SK-N-SH (cell line): ENCODE results near the gene CHCHD3. TPM values are rescaled to one million over a fixed set of nuclear protein-coding genes. Genes with fewer than 3 reads are reported as not detected.

Source experiments
- CTCF ChIA-PET: fragments of 300-600, 350-600 bp; formaldehyde crosslinking; extraction: SDS; loops from one replicate; lab custom pipeline; 2021; lab: Yijun Ruan, JAX
- POLR2A ChIA-PET: fragments of 350-600 bp; sonication (Branson Sonifier 250); formaldehyde crosslinking; extraction: SDS; loops from one replicate; lab custom pipeline; 2020; ENCODE audit warnings: antibody characterized with exemption, inconsistent platforms; lab: Yijun Ruan, JAX
- DNase-seq: peaks from one replicate; pipeline ENCODE4 v3.0.0; 2012
- H2AFZ ChIP-seq: fragments of 200-600 bp; sonication (generic); 2 replicates; pipeline ENCODE4 v1.8.1; 2016; ENCODE audit warnings: antibody characterized with exemption, mild to moderate bottlenecking, low read depth
- H3F3A ChIP-seq: fragments of 200-600 bp; sonication (generic); replicated peaks from 2 replicates; pipeline ENCODE3; 2016; ENCODE audit warnings: antibody characterized with exemption, mild to moderate bottlenecking; ENCODE audit not compliant: insufficient read depth
- H3K27ac ChIP-seq, 2 experiments: fragments of 200-500 bp in 1 of 2; fragments of 200-600 bp in 1 of 2; sonication (Bioruptor generic) in 1 of 2; sonication (generic), shearing (Covaris generic) in 1 of 2; 2 replicates each; pipeline versions ENCODE4 v1.5.1 to v1.6.1; 2014 to 2016; ENCODE audit warnings: low read depth in 2 of 2, inconsistent platforms in 1 of 2, low read length in 1 of 2, mild to moderate bottlenecking in 1 of 2, mixed read lengths in 1 of 2
- H3K27me3 ChIP-seq: fragments of 200-600 bp; sonication (generic), shearing (Covaris generic); 2 replicates; pipeline ENCODE4 v1.6.1; 2016; ENCODE audit warnings: mixed run types; ENCODE audit not compliant: insufficient read depth
- H3K36me3 ChIP-seq, 2 experiments: fragments of 200-500 bp in 1 of 2; fragments of 200-600 bp in 1 of 2; sonication (Bioruptor generic) in 1 of 2; sonication (generic) in 1 of 2; replicated peaks in 1 of 2; 2 replicates each; pipeline versions ENCODE3 to v1.5.1; 2014 to 2016; ENCODE audit warnings: low read length in 1 of 2, mild to moderate bottlenecking in 1 of 2; ENCODE audit not compliant: insufficient read depth in 2 of 2, control insufficient read depth in 1 of 2
- H3K4me1 ChIP-seq, 2 experiments: fragments of 200-500 bp in 1 of 2; fragments of 200-600 bp in 1 of 2; sonication (Bioruptor generic) in 1 of 2; sonication (generic), shearing (Covaris generic) in 1 of 2; 2 replicates each; pipeline versions ENCODE4 v1.5.1 to v1.6.1; 2014 to 2016; ENCODE audit warnings: low read depth in 1 of 2, low read length in 1 of 2, mixed run types in 1 of 2; ENCODE audit not compliant: insufficient read depth in 2 of 2, control insufficient read depth in 1 of 2
- H3K4me2 ChIP-seq: fragments of 200-600 bp; sonication (generic), shearing (Covaris generic); 2 replicates; pipeline ENCODE4 v1.6.1; 2017; ENCODE audit warnings: mixed run types
- H3K4me3 ChIP-seq, 2 experiments: fragments of 200-500 bp in 1 of 2; fragments of 200-600 bp in 1 of 2; sonication (Bioruptor generic) in 1 of 2; sonication (generic), shearing (Covaris generic) in 1 of 2; 2 replicates each; pipeline versions ENCODE4 v1.5.1 to v1.8.1; 2014 to 2016; ENCODE audit warnings: low read depth in 2 of 2, inconsistent platforms in 1 of 2, low read length in 1 of 2, mild to moderate bottlenecking in 1 of 2, mixed read lengths in 1 of 2, moderate library complexity in 1 of 2
- H3K79me2 ChIP-seq: fragments of 200-600 bp; sonication (generic); 2 replicates; pipeline ENCODE4 v1.8.1; 2017; ENCODE audit warnings: mild to moderate bottlenecking; ENCODE audit not compliant: insufficient read depth
- H3K9ac ChIP-seq: fragments of 200-600 bp; sonication (generic); 2 replicates; pipeline ENCODE4 v1.6.1; 2017; ENCODE audit warnings: mixed run types
- H3K9me2 ChIP-seq: fragments of 200-600 bp; sonication (generic); 2 replicates; pipeline ENCODE4 v1.6.1; 2017; ENCODE audit warnings: mixed run types
- H3K9me3 ChIP-seq: fragments of 200-600 bp; sonication (generic); 2 replicates; pipeline ENCODE4 v1.6.1; 2017; ENCODE audit warnings: mixed run types, mild to moderate bottlenecking, moderate library complexity
- H4K20me1 ChIP-seq: fragments of 200-600 bp; sonication (generic); 2 replicates; pipeline ENCODE4 v1.6.1; 2017; ENCODE audit warnings: mild to moderate bottlenecking, mixed run types; ENCODE audit not compliant: insufficient read depth
- ELF1 ChIP-seq: IDR thresholded peaks from 2 replicates; pipeline ENCODE4 v1.4.0; 2012
- EP300 ChIP-seq, 2 experiments: IDR thresholded peaks; 2 replicates each; pipeline versions ENCODE4 v1.4.0 to v1.6.1; 2012; ENCODE audit warnings: borderline replicate concordance in 1 of 2, low read depth in 1 of 2, low read length in 1 of 2
- EZH2phosphoT487 ChIP-seq: fragments of 200-600 bp; sonication (generic); IDR thresholded peaks from 2 replicates; pipeline ENCODE4 v1.6.1; 2017; ENCODE audit warnings: low read depth, mixed run types, mild to moderate bottlenecking, antibody characterized with exemption, moderate library complexity, borderline replicate concordance
- FOSL2 ChIP-seq: IDR thresholded peaks from 2 replicates; pipeline ENCODE4 v1.4.0; 2012; ENCODE audit warnings: low read depth, mild to moderate bottlenecking, moderate library complexity, borderline replicate concordance
- FOXM1 ChIP-seq: IDR thresholded peaks from 2 replicates; pipeline ENCODE4 v1.4.0; 2012; ENCODE audit warnings: low read depth, mild to moderate bottlenecking
- MAX ChIP-seq: IDR thresholded peaks from 2 replicates; pipeline ENCODE4 v1.4.0; 2012; ENCODE audit warnings: low read depth
- MEF2A ChIP-seq: IDR thresholded peaks from 2 replicates; pipeline ENCODE4 v1.4.0; 2012; ENCODE audit warnings: low read depth, borderline replicate concordance
- NFIC ChIP-seq: IDR thresholded peaks from 2 replicates; pipeline ENCODE4 v1.4.0; 2012; ENCODE audit warnings: borderline replicate concordance
- POLR2AphosphoS5 ChIP-seq: IDR thresholded peaks from 2 replicates; pipeline ENCODE4 v1.6.1; 2012; ENCODE audit warnings: low read depth, low read length
- RCOR1 ChIP-seq: fragments of 150-350 bp; IDR thresholded peaks from 2 replicates; pipeline ENCODE4 v1.6.1; 2017; ENCODE audit warnings: antibody characterized with exemption, low read length
- SIN3A ChIP-seq: IDR thresholded peaks from 2 replicates; pipeline ENCODE4 v1.6.1; 2012; ENCODE audit warnings: low read depth, mild to moderate bottlenecking, low read length, moderate library complexity, borderline replicate concordance
- USF1 ChIP-seq: IDR thresholded peaks from 2 replicates; pipeline ENCODE4 v1.4.0; 2012; ENCODE audit warnings: low read depth, borderline replicate concordance
- WGBS: methylation state at CpG from one replicate; pipeline ENCODE4 v1.1.6; 2017; ENCODE audit warnings: low lambda C conversion rate; 5-methylcytosine and 5-hydroxymethylcytosine counted together
- polyA plus RNA-seq, 3 experiments: library from polyadenylated mRNA; depleted of rRNA; stranded (reverse); fragments of >200 nt; gene quantifications; 2 replicates each; pipeline ENCODE4 v1.2.3, GENCODE V29; 2012
- TF ChIP-seq, protein P1 (sequence below): IDR thresholded peaks from 2 replicates; pipeline ENCODE4; 2012
- TF ChIP-seq, protein P2 (sequence below): IDR thresholded peaks from 2 replicates; pipeline ENCODE4 v1.4.0; 2012; ENCODE audit warnings: low read depth, borderline replicate concordance
- TF ChIP-seq, protein P3 (sequence below): fragments of 150-350 bp; IDR thresholded peaks from 2 replicates; pipeline ENCODE4 v1.6.1; 2017; ENCODE audit warnings: antibody characterized with exemption, low read length, low read depth, borderline replicate concordance

CHCHD3 gene
- polyA plus RNA-seq, 1 of the 3 experiments (the other 2 are of a cell fraction) = 97.1 TPM

DNA sequence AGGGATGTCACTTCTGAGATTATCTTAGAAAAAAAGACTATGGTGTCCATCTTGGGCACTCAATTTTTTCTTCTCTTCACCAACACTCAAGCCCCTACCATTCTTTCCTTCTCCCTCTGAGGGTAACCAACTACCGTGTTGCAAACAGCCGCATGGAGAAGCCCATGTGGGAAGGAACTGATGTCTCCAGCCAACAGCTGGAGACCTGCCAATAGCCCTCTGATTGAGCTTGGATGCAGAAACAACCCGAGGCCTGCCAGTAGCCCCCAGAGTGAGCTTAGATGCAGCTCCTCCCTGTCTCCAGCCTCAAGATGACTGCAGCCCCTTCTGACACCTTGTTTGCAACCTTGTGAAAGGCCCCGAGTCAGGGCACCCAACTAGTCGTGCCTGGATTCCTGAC, 36.4 kb upstream of the CHCHD3 start:
- WGBS = 62% methylated on average over 5 of the region's 5 CpGs
- Histone ChIP-seq H4K20me1 (no peaks in the 10 kb centered on the region), H3K79me2 (no peaks in the 10 kb centered on the region), H2AFZ (no peak overlapping the region), H3K9me2 (no peaks in the 10 kb centered on the region), H3K4me3 (no peak overlapping the region), H3K9ac (no peak overlapping the region), H3K4me2 (no peak overlapping the region), H3K36me3 (no peaks in the 10 kb centered on the region), H3K27me3 (peaks cover 6% of the 10 kb centered on the region; the same call in 1 of the 2 replicates), H3K9me3 (no peaks in the 10 kb centered on the region), H3F3A (no peaks in the 10 kb centered on the region), H3K4me1 (peaks cover 0 to 15% of the 10 kb centered on the region in 2 experiments; a peak in 2 of 4 replicates), H3K27ac (peak overlapping the region in 1 of 2 experiments; percentile 64; a peak in 1 of 4 replicates)
- peak; percentile 30 for DNase-seq
- ChIA-PET CTCF (no interaction called here), POLR2A (no interaction called here)
- no peak for TF ChIP-seq RCOR1
- TF ChIP-seq EZH2phosphoT487 = no peak
- TF ChIP-seq POLR2AphosphoS5 = no peak
- TF ChIP-seq, protein P1, sequence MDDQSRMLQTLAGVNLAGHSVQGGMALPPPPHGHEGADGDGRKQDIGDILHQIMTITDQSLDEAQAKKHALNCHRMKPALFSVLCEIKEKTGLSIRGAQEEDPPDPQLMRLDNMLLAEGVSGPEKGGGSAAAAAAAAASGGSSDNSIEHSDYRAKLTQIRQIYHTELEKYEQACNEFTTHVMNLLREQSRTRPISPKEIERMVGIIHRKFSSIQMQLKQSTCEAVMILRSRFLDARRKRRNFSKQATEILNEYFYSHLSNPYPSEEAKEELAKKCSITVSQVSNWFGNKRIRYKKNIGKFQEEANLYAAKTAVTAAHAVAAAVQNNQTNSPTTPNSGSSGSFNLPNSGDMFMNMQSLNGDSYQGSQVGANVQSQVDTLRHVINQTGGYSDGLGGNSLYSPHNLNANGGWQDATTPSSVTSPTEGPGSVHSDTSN = no peak
- TF ChIP-seq NFIC = no peak
- no peak for TF ChIP-seq FOXM1
- no peak for TF ChIP-seq SIN3A
- TF ChIP-seq, protein P2, sequence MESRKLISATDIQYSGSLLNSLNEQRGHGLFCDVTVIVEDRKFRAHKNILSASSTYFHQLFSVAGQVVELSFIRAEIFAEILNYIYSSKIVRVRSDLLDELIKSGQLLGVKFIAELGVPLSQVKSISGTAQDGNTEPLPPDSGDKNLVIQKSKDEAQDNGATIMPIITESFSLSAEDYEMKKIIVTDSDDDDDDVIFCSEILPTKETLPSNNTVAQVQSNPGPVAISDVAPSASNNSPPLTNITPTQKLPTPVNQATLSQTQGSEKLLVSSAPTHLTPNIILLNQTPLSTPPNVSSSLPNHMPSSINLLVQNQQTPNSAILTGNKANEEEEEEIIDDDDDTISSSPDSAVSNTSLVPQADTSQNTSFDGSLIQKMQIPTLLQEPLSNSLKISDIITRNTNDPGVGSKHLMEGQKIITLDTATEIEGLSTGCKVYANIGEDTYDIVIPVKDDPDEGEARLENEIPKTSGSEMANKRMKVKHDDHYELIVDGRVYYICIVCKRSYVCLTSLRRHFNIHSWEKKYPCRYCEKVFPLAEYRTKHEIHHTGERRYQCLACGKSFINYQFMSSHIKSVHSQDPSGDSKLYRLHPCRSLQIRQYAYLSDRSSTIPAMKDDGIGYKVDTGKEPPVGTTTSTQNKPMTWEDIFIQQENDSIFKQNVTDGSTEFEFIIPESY = no peak
- TF ChIP-seq MEF2A = no peak
- TF ChIP-seq, protein P3, sequence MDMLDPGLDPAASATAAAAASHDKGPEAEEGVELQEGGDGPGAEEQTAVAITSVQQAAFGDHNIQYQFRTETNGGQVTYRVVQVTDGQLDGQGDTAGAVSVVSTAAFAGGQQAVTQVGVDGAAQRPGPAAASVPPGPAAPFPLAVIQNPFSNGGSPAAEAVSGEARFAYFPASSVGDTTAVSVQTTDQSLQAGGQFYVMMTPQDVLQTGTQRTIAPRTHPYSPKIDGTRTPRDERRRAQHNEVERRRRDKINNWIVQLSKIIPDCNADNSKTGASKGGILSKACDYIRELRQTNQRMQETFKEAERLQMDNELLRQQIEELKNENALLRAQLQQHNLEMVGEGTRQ = no peak
- TF ChIP-seq FOSL2 = no peak
- no peak for TF ChIP-seq ELF1
- no peak for TF ChIP-seq USF1
- no peak for TF ChIP-seq EP300 (IDR thresholded peaks at IDR 0.05; ENCODE audit: borderline replicate concordance in 1 of 2, low read depth in 1 of 2, low read length in 1 of 2)
- TF ChIP-seq MAX = no peak
